CD14-positive monocyte (primary cell): ENCODE results near the gene PRORP. TPM values are rescaled to one million over a fixed set of nuclear protein-coding genes. Genes with fewer than 3 reads are reported as not detected.

Experiments
- DNase-seq, 3 donors: peaks; one replicate each; pipeline ENCODE4 v3.0.0-alpha.2; 2011 to 2022
- H2AFZ ChIP-seq: 2 replicates; pipeline ENCODE4 v1.6.0; 2012; ENCODE audit warnings: mild to moderate bottlenecking, low read depth, low read length, inconsistent platforms; ENCODE audit not compliant: insufficient read depth, poor library complexity, severe bottlenecking
- H3K27ac ChIP-seq, 2 donors: 1 replicate in 1 of 2; 2 replicates in 1 of 2; pipeline ENCODE4 v1.5.1; 2012 to 2013; ENCODE audit warnings: low read length in 2 of 2, control low read depth in 1 of 2, inconsistent platforms in 1 of 2, low read depth in 1 of 2, mild to moderate bottlenecking in 1 of 2
- H3K27me3 ChIP-seq, 2 donors: one replicate each; pipeline versions ENCODE4 v1.6.0 to v1.6.1; 2011 to 2013; ENCODE audit warnings: low read length in 2 of 2; ENCODE audit not compliant: control insufficient read depth in 2 of 2, insufficient read depth in 2 of 2
- H3K36me3 ChIP-seq, 2 donors: replicated peaks in 1 of 2; 1 replicate in 1 of 2; 2 replicates in 1 of 2; pipeline versions ENCODE4 v1.5.1 to v1.6.1; 2012 to 2013; ENCODE audit warnings: low read length in 2 of 2, control low read depth in 1 of 2, inconsistent platforms in 1 of 2, mild to moderate bottlenecking in 1 of 2; ENCODE audit not compliant: insufficient read depth in 2 of 2, control insufficient read depth in 1 of 2
- H3K4me1 ChIP-seq, 2 donors: 1 replicate in 1 of 2; 2 replicates in 1 of 2; pipeline versions ENCODE4 v1.5.1 to v1.6.1; 2012 to 2013; ENCODE audit warnings: low read length in 2 of 2, control low read depth in 1 of 2, inconsistent platforms in 1 of 2, mild to moderate bottlenecking in 1 of 2, moderate library complexity in 1 of 2; ENCODE audit not compliant: insufficient read depth in 2 of 2, control insufficient read depth in 1 of 2
- H3K4me2 ChIP-seq: replicated peaks from 2 replicates; pipeline ENCODE3; 2012; ENCODE audit warnings: low read length, moderate library complexity, mild to moderate bottlenecking; ENCODE audit not compliant: poor library complexity, severe bottlenecking; ENCODE audit errors: extremely low read depth
- H3K4me3 ChIP-seq, 3 experiments: fragments of 200-600 bp in 1 of 3; sonication (generic) in 1 of 3; replicated peaks in 1 of 3; 1 replicate in 2 of 3; 2 replicates in 1 of 3; pipeline ENCODE4 v1.5.1; 2011 to 2013; ENCODE audit warnings: low read length in 3 of 3, mild to moderate bottlenecking in 3 of 3, control low read depth in 2 of 3, low read depth in 2 of 3, inconsistent platforms in 1 of 3, moderate library complexity in 1 of 3
- H3K79me2 ChIP-seq: 2 replicates; pipeline ENCODE4 v1.6.0; 2012; ENCODE audit warnings: mild to moderate bottlenecking, control low read depth, inconsistent platforms, low read length, moderate library complexity; ENCODE audit not compliant: insufficient read depth
- H3K9ac ChIP-seq: 2 replicates; pipeline ENCODE4 v1.6.0; 2017; ENCODE audit warnings: low read length, mild to moderate bottlenecking; ENCODE audit not compliant: insufficient read depth, poor library complexity, severe bottlenecking
- H3K9me3 ChIP-seq, 2 donors: replicated peaks in 1 of 2; 1 replicate in 1 of 2; 2 replicates in 1 of 2; pipeline versions ENCODE4 v1.5.1 to v1.6.1; 2012 to 2013; ENCODE audit warnings: low read length in 2 of 2, control low read depth in 1 of 2; ENCODE audit not compliant: control insufficient read depth in 1 of 2, insufficient read depth in 1 of 2
- H4K20me1 ChIP-seq: 2 replicates; pipeline ENCODE4 v1.6.0; 2012; ENCODE audit warnings: mild to moderate bottlenecking, low read length, control low read depth, moderate library complexity; ENCODE audit not compliant: insufficient read depth
- H3K27ac Mint-ChIP-seq, 7 donors: one replicate each; pipeline ENCODE4 v1.8.0; 2020; ENCODE audit warnings: mild to moderate bottlenecking in 7 of 7, mixed read lengths in 7 of 7, moderate library complexity in 6 of 7, inconsistent platforms in 2 of 7
- H3K27me3 Mint-ChIP-seq, 3 donors: one replicate each; pipeline ENCODE4 v1.8.0; 2021 to 2022; ENCODE audit warnings: low read depth in 3 of 3, mild to moderate bottlenecking in 3 of 3, mixed read lengths in 3 of 3, moderate library complexity in 3 of 3, inconsistent platforms in 1 of 3
- H3K36me3 Mint-ChIP-seq, 2 donors: one replicate each; pipeline ENCODE4 v1.8.0; 2020; ENCODE audit warnings: mixed read lengths in 2 of 2, inconsistent platforms in 1 of 2, mild to moderate bottlenecking in 1 of 2
- H3K4me1 Mint-ChIP-seq: one replicate; pipeline ENCODE4 v1.8.0; 2020; ENCODE audit warnings: mild to moderate bottlenecking, mixed read lengths
- H3K4me3 Mint-ChIP-seq, 2 donors: one replicate each; pipeline ENCODE4 v1.8.0; 2020; ENCODE audit warnings: mild to moderate bottlenecking in 2 of 2, mixed read lengths in 2 of 2, moderate library complexity in 1 of 2
- H3K9me3 Mint-ChIP-seq, 7 donors: one replicate each; pipeline ENCODE4 v1.8.0; 2020 to 2022; ENCODE audit warnings: mixed read lengths in 7 of 7, mild to moderate bottlenecking in 6 of 7, moderate library complexity in 6 of 7, inconsistent platforms in 2 of 7
- WGBS: methylation state at CpG from one replicate; pipeline ENCODE4 v1.1.5; 2013; ENCODE audit warnings: missing lambda C conversion rate; ENCODE audit not compliant: insufficient coverage; 5-methylcytosine and 5-hydroxymethylcytosine counted together
- intact Hi-C, 2 donors: fragments of 100-400 bp; cut with micrococcal nuclease; formaldehyde crosslinking; loops; one replicate each; pipeline versions ENCODE4 v1.15.0 to v1.15.1; 2023
- polyA plus RNA-seq, 3 donors: library from polyadenylated mRNA; depleted of rRNA in 1 of 3; unstranded in 2 of 3; stranded (reverse) in 1 of 3; fragments of 300-500 nt in 2 of 3; fragments of >200 nt in 1 of 3; fragmentation: Illumina TruSeq in 2 of 3; gene quantifications; 1 replicate in 2 of 3; 2 replicates in 1 of 3; pipeline ENCODE4 v1.2.3, GENCODE V29; 2012 to 2021
- TF ChIP-seq, protein P1 (sequence below): fragments of 200-600 bp; IDR thresholded peaks from one replicate; pipeline ENCODE4 v1.8.0; 2022; ENCODE audit warnings: antibody characterized with exemption, mild to moderate bottlenecking

PRORP gene
- polyA plus RNA-seq, 3 donors: 10.7 to 22.2 (median 17.9) TPM

DNA sequence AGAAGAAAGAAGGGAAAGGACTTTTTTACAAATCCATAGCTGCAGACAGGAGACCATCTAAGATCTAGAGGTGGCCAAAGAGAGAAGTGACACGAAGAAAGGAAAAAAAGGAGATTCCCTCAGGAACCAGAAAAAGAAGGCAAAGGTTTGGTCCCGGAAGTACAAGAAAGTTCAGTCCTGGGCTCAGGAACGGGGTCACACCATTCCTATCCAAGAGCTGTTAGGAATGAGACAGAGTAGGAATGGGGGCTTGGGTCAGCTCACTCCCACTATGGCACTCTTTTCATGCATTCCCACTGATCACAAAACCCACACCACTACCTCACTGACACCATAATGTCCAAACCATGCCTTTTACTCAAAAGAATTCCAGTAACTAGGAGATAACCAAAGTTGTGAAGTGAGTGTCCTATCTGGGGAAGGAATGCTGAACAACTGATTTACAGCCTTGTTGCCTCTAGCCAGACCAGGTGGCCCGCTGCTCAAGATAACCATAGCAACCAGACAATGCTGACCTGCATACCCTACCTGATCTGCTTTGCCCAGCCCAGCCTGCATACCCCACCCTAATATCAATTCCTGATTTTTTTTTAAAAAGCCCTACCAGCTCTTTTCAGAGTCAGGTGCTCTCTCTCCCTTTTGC is 8.9 kb upstream of the PRORP start:
- H3K9ac ChIP-seq: no peak overlapping the region
- H3K27me3 ChIP-seq: no peaks in the 10 kb centered on the region
- Mint-ChIP-seq H3K4me1 (peaks cover 13% of the 10 kb centered on the region), H3K27me3 (no peaks in the 10 kb centered on the region), H3K27ac (peak overlapping the region in 2 of 7 donors; percentile 55 to 73), H3K4me3 (no peak overlapping the region), H3K9me3 (peaks cover 0 to 7% (median 4%) of the 10 kb centered on the region in 7 donors), H3K36me3 (peaks cover 60 to 85% of the 10 kb centered on the region in 2 donors)
- H3K4me3 ChIP-seq: no peak overlapping the region
- no CpG with 5 or more reads among the region's 4 CpGs for WGBS
- peaks cover 57% of the 10 kb centered on the region for H3K79me2 ChIP-seq
- TF ChIP-seq, protein P1, sequence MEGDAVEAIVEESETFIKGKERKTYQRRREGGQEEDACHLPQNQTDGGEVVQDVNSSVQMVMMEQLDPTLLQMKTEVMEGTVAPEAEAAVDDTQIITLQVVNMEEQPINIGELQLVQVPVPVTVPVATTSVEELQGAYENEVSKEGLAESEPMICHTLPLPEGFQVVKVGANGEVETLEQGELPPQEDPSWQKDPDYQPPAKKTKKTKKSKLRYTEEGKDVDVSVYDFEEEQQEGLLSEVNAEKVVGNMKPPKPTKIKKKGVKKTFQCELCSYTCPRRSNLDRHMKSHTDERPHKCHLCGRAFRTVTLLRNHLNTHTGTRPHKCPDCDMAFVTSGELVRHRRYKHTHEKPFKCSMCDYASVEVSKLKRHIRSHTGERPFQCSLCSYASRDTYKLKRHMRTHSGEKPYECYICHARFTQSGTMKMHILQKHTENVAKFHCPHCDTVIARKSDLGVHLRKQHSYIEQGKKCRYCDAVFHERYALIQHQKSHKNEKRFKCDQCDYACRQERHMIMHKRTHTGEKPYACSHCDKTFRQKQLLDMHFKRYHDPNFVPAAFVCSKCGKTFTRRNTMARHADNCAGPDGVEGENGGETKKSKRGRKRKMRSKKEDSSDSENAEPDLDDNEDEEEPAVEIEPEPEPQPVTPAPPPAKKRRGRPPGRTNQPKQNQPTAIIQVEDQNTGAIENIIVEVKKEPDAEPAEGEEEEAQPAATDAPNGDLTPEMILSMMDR: no peak
- no peaks in the 10 kb centered on the region for H3K4me1 ChIP-seq
- intact Hi-C loops: loop anchor here in 1 of 2 donors (10.0 kb wide), 1 partner anchor 129 kb away; the partner anchor contains the start of gene SRP54
- peaks cover 66 to 77% of the 10 kb centered on the region in 2 donors for H3K36me3 ChIP-seq
- no peak overlapping the region for H2AFZ ChIP-seq
- no peak overlapping the region for H3K27ac ChIP-seq
- H4K20me1 ChIP-seq: peaks cover 54% of the 10 kb centered on the region
- peaks cover 0 to 6% of the 10 kb centered on the region in 2 donors for H3K9me3 ChIP-seq
- H3K4me2 ChIP-seq: no peak overlapping the region
- no peak for DNase-seq

DNA sequence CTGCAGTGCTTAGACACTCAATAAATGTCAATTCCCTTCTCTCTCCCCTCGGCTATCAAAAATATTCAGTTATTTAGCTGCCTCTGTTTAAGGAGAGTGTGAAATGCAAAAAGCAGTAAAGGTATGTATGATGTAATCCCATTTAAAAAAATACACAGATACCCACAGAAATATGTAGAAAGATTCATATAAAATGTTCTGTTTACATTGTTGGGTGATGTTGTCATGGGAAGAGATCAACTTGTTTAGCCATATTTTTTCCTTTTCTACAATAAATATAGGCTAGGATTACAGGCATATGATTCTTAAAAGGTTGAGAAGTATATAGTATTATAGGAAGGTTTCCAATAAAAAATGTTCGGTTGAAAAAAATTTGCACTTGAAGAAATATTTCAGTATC is 8.3 kb upstream of the PRORP start:
- no peak for DNase-seq
- Histone ChIP-seq H3K27me3 (no peaks in the 10 kb centered on the region), H3K36me3 (peaks cover 60 to 72% of the 10 kb centered on the region in 2 donors), H3K4me2 (no peak overlapping the region), H3K9ac (no peak overlapping the region), H2AFZ (no peak overlapping the region), H3K4me1 (peaks cover 0 to 2% of the 10 kb centered on the region in 2 donors), H3K79me2 (peaks cover 63% of the 10 kb centered on the region), H3K27ac (no peak overlapping the region), H4K20me1 (peaks cover 54% of the 10 kb centered on the region), H3K9me3 (peaks cover 0 to 6% of the 10 kb centered on the region in 2 donors), H3K4me3 (no peak overlapping the region)
- H3K4me1 Mint-ChIP-seq: peaks cover 19% of the 10 kb centered on the region
- H3K9me3 Mint-ChIP-seq: peaks cover 0 to 7% (median 4%) of the 10 kb centered on the region in 7 donors
- H3K27me3 Mint-ChIP-seq: no peaks in the 10 kb centered on the region
- intact Hi-C loops: loop anchor here in 1 of 2 donors (10.0 kb wide), 1 partner anchor 129 kb away; the partner anchor contains the start of gene SRP54
- WGBS: no CpG with 5 or more reads among the region's 2 CpGs
- no peak overlapping the region for H3K27ac Mint-ChIP-seq
- H3K36me3 Mint-ChIP-seq: peaks cover 60 to 81% of the 10 kb centered on the region in 2 donors
- H3K4me3 Mint-ChIP-seq: no peak overlapping the region
- TF ChIP-seq, protein P1: no peak
